ENCODE results near the gene CYCS.

The CYCS gene

GRCh38 chr7:25134358-25135010 is 9.4 kb upstream of the CYCS start:
- no peak for DNase-seq (ENCODE audit: low spot score)
- TF ChIP-seq CTCF (IDR thresholded peaks at IDR 0.05; ENCODE audit: extremely low read depth, missing control alignments), result no peak

- TF ChIP-seq CTCF (IDR thresholded peaks at IDR 0.05; ENCODE audit: extremely low read depth, missing control alignments), result no peak
- DNase-seq (ENCODE audit: low spot score), result no peak
Measured at GRCh38 chr7:25132430-25132829, 7.4 kb upstream of the CYCS start.

- TF ChIP-seq CTCF (IDR thresholded peaks at IDR 0.05; ENCODE audit: extremely low read depth, missing control alignments), result no peak
Measured at GRCh38 chr7:25126751-25127150, 1.7 kb upstream of the CYCS start.

GRCh38 chr7:25124465-25125136 is 459 bp downstream of the CYCS start:
- DNase-seq (ENCODE audit: low spot score), result no peak
- TF ChIP-seq CTCF (IDR thresholded peaks at IDR 0.05; ENCODE audit: extremely low read depth, missing control alignments), result no peak

More at GRCh38 chr7:25126751-25127150, 1.7 kb upstream of the CYCS start:
- DNase-seq (ENCODE audit: low spot score), result no peak

- DNase-seq (ENCODE audit: low spot score), result no peak
- TF ChIP-seq CTCF (IDR thresholded peaks at IDR 0.05; ENCODE audit: extremely low read depth, missing control alignments), result no peak
Measured at GRCh38 chr7:25122373-25122772, 2.7 kb downstream of the CYCS start.

- no peak for TF ChIP-seq CTCF (IDR thresholded peaks at IDR 0.05; ENCODE audit: extremely low read depth, missing control alignments)
- no peak for DNase-seq (ENCODE audit: low spot score)
Measured at GRCh38 chr7:25121599-25121998, 3.5 kb downstream of the CYCS start.

- DNase-seq (ENCODE audit: low spot score), result no peak
- TF ChIP-seq CTCF (IDR thresholded peaks at IDR 0.05; ENCODE audit: extremely low read depth, missing control alignments), result no peak
Measured at GRCh38 chr7:25119102-25119501, 6.0 kb downstream of the CYCS start.

All from GM20000 (cell line).